Gastroesophageal sphincter (tissue), 4 donors: ENCODE results near the gene GJA8. TPM values are rescaled to one million over a fixed set of nuclear protein-coding genes. Genes with fewer than 3 reads are reported as not detected.
"Not testable (repeated sequence)": the region's sequence is repeated elsewhere in the genome, so short reads cannot be mapped to it uniquely, and the experiment has no call there.

Experiments
- ATAC-seq: fragments of 150-250 bp; one replicate; pipeline ENCODE4 v1.9.1; 2016; ENCODE audit warnings: mild to moderate bottlenecking, moderate library complexity
- H3K27ac ChIP-seq, 4 donors: fragments of 200-600 bp; sonication (generic) in 3 of 4; 1 replicate in 3 of 4; 2 replicates in 1 of 4; pipeline ENCODE4 v1.5.1; 2016 to 2019
- H3K27me3 ChIP-seq: fragments of 200-600 bp; sonication (generic); one replicate; pipeline ENCODE4 v1.5.1; 2019
- H3K36me3 ChIP-seq, 2 donors: fragments of 200-600 bp; sonication (generic); one replicate each; pipeline ENCODE4 v1.5.1; 2019; ENCODE audit warnings: control low read depth in 1 of 2
- H3K4me1 ChIP-seq, 3 donors: fragments of 200-600 bp; sonication (generic); 1 replicate in 2 of 3; 2 replicates in 1 of 3; pipeline ENCODE4 v1.5.1; 2016 to 2019; ENCODE audit warnings: control low read depth in 2 of 3
- H3K4me3 ChIP-seq, 2 donors: fragments of 200-600 bp; sonication (generic); one replicate each; pipeline ENCODE4 v1.5.1; 2019; ENCODE audit warnings: mild to moderate bottlenecking in 1 of 2, moderate library complexity in 1 of 2
- H3K9me3 ChIP-seq, 3 donors: fragments of 200-600 bp; sonication (generic); one replicate each; pipeline ENCODE4 v1.5.1; 2017 to 2019; ENCODE audit warnings: control low read depth in 2 of 3
- CTCF ChIP-seq, 4 experiments: fragments of 200-600 bp in 2 of 4; fragments of 450-650 bp in 2 of 4; sonication (generic) in 1 of 4; IDR thresholded peaks; one replicate each; pipeline ENCODE4 v1.5.1; 2017 to 2019; ENCODE audit warnings: antibody characterized with exemption in 4 of 4, mild to moderate bottlenecking in 2 of 4, moderate library complexity in 2 of 4
- EP300 ChIP-seq: sonication (generic); formaldehyde crosslinking; IDR thresholded peaks from one replicate; pipeline ENCODE4 v1.6.1; 2017; ENCODE audit warnings: antibody characterized with exemption, mild to moderate bottlenecking
- POLR2A ChIP-seq, 2 donors: fragments of 450-650 bp; IDR thresholded peaks; one replicate each; pipeline ENCODE4 v1.6.1; 2017; ENCODE audit warnings: antibody characterized with exemption in 2 of 2, mild to moderate bottlenecking in 2 of 2, moderate library complexity in 1 of 2
- POLR2AphosphoS5 ChIP-seq: sonication (generic); formaldehyde crosslinking; IDR thresholded peaks from one replicate; pipeline ENCODE4 v1.6.1; 2017; ENCODE audit warnings: antibody characterized with exemption
- WGBS, 2 donors: methylation state at CpG; one replicate each; pipeline ENCODE4 v1.1.5; 2018; ENCODE audit warnings: low coverage in 1 of 2; 5-methylcytosine and 5-hydroxymethylcytosine counted together
- total RNA-seq, 4 donors: library from RNA; depleted of rRNA; stranded (reverse); fragments of >200 nt; gene quantifications; one replicate each; pipeline ENCODE4 v1.1.0, GENCODE V29; 2016

Gene GJA8
- total RNA-seq, 4 donors from 2014 or later, result not detected

- H3K4me3 ChIP-seq, result no peak overlapping the region
- H3K4me1 ChIP-seq, result no peaks in the 10 kb centered on the region
- ATAC-seq, result no peak
- H3K9me3 ChIP-seq, result no peaks in the 10 kb centered on the region
- H3K36me3 ChIP-seq, result no peaks in the 10 kb centered on the region
- 92 to 100% methylated on average over 2 to 20 of the region's 44 CpGs for WGBS, 2 donors
- peaks cover 8% of the 10 kb centered on the region for H3K27me3 ChIP-seq
- H3K27ac ChIP-seq, result no peak overlapping the region
- TF ChIP-seq CTCF (IDR thresholded peaks at IDR 0.05) (no peak), POLR2AphosphoS5 (no peak), EP300 (no peak), POLR2A (IDR thresholded peaks at IDR 0.05) (no peak)
Measured at GRCh38 chr1:147907786-147908509, 5.4 kb downstream of the GJA8 start.

GRCh38 chr1:147912553-147912952 is 10.0 kb downstream of the GJA8 start:
- no peak for ATAC-seq
- H3K27ac ChIP-seq, result no peak overlapping the region
- TF ChIP-seq POLR2A (IDR thresholded peaks at IDR 0.05) (no peak), CTCF (IDR thresholded peaks at IDR 0.05) (no peak), POLR2AphosphoS5 (no peak), EP300 (no peak)
- peaks cover 18% of the 10 kb centered on the region for H3K27me3 ChIP-seq
- no peaks in the 10 kb centered on the region for H3K4me1 ChIP-seq
- no peaks in the 10 kb centered on the region for H3K36me3 ChIP-seq
- 70% methylated on average over 2 of the region's 2 CpGs; no CpG with 5 or more reads in 1 of the 2 donors for WGBS, 2 donors
- no peak overlapping the region for H3K4me3 ChIP-seq
- H3K9me3 ChIP-seq, result no peaks in the 10 kb centered on the region

GRCh38 chr1:147913362-147913942 is 10.9 kb downstream of the GJA8 start:
- no peak overlapping the region for H3K4me3 ChIP-seq
- TF ChIP-seq EP300 (no peak), POLR2A (IDR thresholded peaks at IDR 0.05) (no peak), POLR2AphosphoS5 (no peak), CTCF (IDR thresholded peaks at IDR 0.05) (no peak)
- H3K27ac ChIP-seq, result no peak overlapping the region
- peaks cover 13% of the 10 kb centered on the region for H3K27me3 ChIP-seq
- H3K36me3 ChIP-seq, result no peaks in the 10 kb centered on the region
- no peaks in the 10 kb centered on the region for H3K9me3 ChIP-seq
- ATAC-seq, result no peak
- 80 to 91% methylated on average over 6 to 7 of the region's 7 CpGs for WGBS, 2 donors
- no peaks in the 10 kb centered on the region for H3K4me1 ChIP-seq

GRCh38 chr1:147919896-147920295 is 17.3 kb downstream of the GJA8 start:
- Histone ChIP-seq H3K27me3 (peaks cover 10% of the 10 kb centered on the region), H3K27ac (no peak overlapping the region), H3K36me3 (no peaks in the 10 kb centered on the region), H3K4me3 (no peak overlapping the region), H3K4me1 (no peaks in the 10 kb centered on the region), H3K9me3 (no peaks in the 10 kb centered on the region)
- TF ChIP-seq POLR2A (IDR thresholded peaks at IDR 0.05) (no peak), CTCF (IDR thresholded peaks at IDR 0.05) (no peak), POLR2AphosphoS5 (no peak), EP300 (no peak)
- no peak for ATAC-seq
- WGBS, 2 donors, result 88 to 90% methylated on average over 4 to 6 of the region's 6 CpGs

- ATAC-seq, result no peak
- H3K36me3 ChIP-seq, result no peaks in the 10 kb centered on the region
- peaks cover 0 to 7% (median 2%) of the 10 kb centered on the region in 3 donors for H3K4me1 ChIP-seq
- TF ChIP-seq EP300, result no peak
- no peak for TF ChIP-seq CTCF (IDR thresholded peaks at IDR 0.05)
- no peak for TF ChIP-seq POLR2A (IDR thresholded peaks at IDR 0.05)
- TF ChIP-seq POLR2AphosphoS5, result no peak
- H3K4me3 ChIP-seq, result no peak overlapping the region
- H3K27ac ChIP-seq, result no peak overlapping the region
- H3K27me3 ChIP-seq, result no peaks in the 10 kb centered on the region
- 33 to 100% methylated on average over 1 of the region's 1 CpG for WGBS, 2 donors
- no peaks in the 10 kb centered on the region for H3K9me3 ChIP-seq
Measured at GRCh38 chr1:147924813-147925212, 22.2 kb downstream of the GJA8 start.

GRCh38 chr1:147927215-147927614 is 24.6 kb downstream of the GJA8 start:
- 70% methylated on average over 2 of the region's 6 CpGs; no CpG with 5 or more reads in 1 of the 2 donors for WGBS, 2 donors
- not testable (repeated sequence) for H3K9me3 ChIP-seq, ATAC-seq, H3K27me3 ChIP-seq, H3K36me3 ChIP-seq, H3K4me3 ChIP-seq, H3K27ac ChIP-seq
- H3K4me1 ChIP-seq, result peaks cover 0 to 10% (median 2%) of the 10 kb centered on the region in 3 donors

GRCh38 chr1:147927689-147928088 is 25.1 kb downstream of the GJA8 start:
- H3K27me3 ChIP-seq, ATAC-seq, H3K4me3 ChIP-seq, H3K27ac ChIP-seq, H3K36me3 ChIP-seq, H3K9me3 ChIP-seq: not testable (repeated sequence)
- WGBS, 2 donors, result no CpG with 5 or more reads among the region's 10 CpGs
- peaks cover 0 to 10% (median 2%) of the 10 kb centered on the region in 3 donors for H3K4me1 ChIP-seq
